PC-9 (cell line): ENCODE data around the gene FGD4.

Source experiments
- CTCF ChIP-seq: fragments of 200-600 bp; sonication (generic); conservative IDR thresholded peaks from 2 replicates; pipeline ENCODE4 v1.6.1; 2017; ENCODE audit warnings: mixed run types, antibody characterized with exemption, mild to moderate bottlenecking, moderate library complexity
- EZH2 ChIP-seq: fragments of 200-600 bp; sonication (generic); IDR thresholded peaks from 2 replicates; pipeline ENCODE4 v1.8.0; 2017; ENCODE audit warnings: antibody characterized with exemption, low read depth

GRCh38 chr12:32567296-32567674 is 167.9 kb downstream of the FGD4 start:
- no peak for TF ChIP-seq CTCF
- no peak for TF ChIP-seq EZH2
